ENCODE results near the gene MATN1.
"Not testable (repeated sequence)": the region's sequence is repeated elsewhere in the genome, so short reads cannot be mapped to it uniquely, and the experiment has no call there.

Gene MATN1

DNA sequence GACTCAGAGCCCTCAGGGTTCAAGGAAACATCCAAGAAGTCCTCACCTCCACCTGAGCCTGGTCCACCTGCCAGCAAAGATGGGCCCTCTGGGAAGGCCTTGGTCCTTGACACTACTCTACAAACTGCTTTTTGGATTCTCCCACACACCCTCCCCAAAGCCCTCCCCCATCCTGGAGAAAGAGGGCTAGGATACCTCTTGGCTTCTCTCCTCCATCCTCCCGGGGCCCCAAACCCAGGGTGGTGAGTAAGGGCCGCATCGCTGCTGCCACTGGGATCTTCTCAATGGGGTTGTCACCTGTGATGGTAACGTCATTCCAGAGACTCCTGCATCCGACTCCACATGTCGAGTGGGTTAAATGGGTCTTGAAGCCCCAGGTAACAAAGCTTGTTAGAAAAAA is 26.6 kb downstream of the MATN1 start:
- DNase-seq (ENCODE audit: low spot score), result no peak

DNA sequence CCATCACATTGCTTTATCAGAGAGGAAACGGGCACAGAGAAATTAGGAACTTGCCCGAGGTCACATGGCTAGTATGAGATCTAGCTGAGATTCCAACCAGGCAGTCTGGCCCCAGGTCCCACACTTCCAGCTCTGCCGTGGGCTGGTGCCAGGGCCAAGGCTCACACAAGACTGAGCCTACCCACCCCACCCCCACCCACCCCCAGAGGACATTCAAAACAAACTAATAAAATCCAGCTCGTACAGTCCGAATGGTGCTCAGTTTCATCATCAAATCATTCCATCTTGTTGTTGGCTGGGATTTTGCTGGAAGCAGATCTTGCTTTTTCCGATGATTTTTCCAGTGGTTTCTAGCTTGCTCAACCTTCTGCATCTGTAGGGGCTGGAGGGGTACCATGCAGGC is 27.9 kb downstream of the MATN1 start:
- DNase-seq (ENCODE audit: low spot score), result no peak

DNA sequence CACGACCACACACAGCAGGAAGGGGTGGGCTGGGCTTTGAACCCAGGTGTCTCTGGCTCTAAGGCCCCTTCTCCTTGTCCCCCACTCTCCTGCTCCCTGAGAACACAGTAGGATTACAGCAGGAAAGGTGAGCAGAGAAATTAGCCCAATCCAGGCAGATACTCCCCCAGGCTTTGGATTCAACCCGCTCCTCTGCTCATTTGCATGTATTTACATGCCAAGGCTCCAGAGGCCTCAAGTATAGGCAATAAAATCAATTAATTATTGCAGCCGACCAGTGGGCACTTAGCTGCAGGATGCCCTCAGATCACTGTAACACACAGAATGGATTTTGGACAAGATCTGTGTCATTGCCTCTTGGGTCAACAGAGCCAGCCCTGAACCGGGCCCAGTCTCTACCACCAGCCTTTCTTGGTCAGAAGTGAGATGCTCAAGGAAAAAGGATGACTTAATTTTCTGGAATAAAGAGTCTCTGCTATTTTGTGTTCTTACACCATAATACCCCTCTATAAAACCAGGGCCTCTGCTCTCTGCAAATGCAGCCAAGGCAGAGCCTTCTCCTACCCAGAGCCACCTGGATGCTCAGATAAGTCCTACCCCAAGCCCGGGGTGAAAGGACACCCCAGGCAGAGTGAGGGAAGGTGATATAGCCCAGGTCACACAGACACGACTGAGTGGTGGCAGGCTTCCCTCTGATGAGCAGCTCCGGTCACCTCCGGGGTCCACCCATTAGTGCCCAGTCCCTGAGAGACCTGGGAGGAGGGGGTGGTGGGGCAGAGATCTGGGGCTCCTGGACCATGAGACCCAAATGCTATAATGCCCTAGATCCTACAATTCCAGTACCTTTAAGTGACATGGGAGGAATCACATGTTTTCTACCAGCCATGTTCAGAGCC is 28.9 kb downstream of the MATN1 start:
- no peak for DNase-seq (ENCODE audit: low spot score)

DNA sequence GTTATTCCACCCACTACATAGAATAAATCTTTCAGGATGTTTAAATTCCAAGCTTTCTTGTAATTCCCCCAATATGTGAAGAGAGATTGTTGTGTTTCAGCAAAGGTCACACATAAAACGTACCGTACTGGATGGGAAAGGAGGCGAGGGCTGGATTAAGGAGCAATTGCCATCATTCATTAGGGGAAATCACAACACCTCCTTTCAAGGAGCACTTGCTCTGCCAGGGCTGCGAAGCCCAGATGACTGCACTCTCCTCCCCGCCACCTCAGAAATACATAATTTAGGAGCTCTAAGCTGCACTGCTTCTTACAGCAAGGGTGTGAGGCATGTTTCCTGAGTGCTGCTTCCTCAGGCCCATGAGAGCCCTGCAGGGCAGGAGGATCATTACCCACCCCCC is 29.6 kb downstream of the MATN1 start:
- no peak for DNase-seq (ENCODE audit: low spot score)

DNA sequence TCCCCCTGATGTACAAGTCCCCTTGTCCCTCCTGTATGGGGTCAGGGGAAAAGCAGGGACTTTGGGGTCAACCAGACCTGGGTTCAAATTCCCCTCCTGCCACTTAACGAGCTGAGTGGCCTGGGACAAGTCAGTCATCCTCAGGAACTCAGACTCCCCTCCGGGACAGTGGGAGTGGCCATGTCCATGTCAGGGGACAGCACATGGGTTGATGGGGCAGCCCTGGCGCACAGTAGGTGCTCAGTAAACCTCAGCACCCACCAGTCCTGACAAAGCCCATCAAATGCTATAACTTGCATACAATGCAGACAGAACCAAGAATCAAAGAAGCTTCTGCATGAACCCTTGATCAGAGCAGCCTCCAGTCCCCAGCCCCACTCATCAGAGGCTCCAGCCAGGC is 30.0 kb downstream of the MATN1 start:
- no peak for DNase-seq (ENCODE audit: low spot score)

DNA sequence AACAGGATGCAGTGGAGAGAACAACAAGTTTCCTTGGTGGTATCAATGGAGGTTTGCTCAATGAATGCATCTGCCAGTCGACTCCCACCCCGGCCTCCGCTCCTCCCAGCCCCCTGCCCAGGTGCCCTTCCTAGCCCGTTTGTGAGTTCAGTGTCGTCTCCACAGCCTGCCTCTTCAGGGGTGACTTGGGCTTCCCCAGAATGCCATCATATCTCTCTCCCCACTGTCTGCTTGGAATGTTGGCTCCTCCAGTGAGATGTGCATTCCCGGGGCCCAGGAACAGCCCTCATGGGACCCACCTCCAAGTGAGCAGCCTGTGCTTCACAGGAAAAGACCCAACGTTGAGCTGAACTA is 30.5 kb downstream of the MATN1 start:
- DNase-seq (ENCODE audit: low spot score), result no peak

DNA sequence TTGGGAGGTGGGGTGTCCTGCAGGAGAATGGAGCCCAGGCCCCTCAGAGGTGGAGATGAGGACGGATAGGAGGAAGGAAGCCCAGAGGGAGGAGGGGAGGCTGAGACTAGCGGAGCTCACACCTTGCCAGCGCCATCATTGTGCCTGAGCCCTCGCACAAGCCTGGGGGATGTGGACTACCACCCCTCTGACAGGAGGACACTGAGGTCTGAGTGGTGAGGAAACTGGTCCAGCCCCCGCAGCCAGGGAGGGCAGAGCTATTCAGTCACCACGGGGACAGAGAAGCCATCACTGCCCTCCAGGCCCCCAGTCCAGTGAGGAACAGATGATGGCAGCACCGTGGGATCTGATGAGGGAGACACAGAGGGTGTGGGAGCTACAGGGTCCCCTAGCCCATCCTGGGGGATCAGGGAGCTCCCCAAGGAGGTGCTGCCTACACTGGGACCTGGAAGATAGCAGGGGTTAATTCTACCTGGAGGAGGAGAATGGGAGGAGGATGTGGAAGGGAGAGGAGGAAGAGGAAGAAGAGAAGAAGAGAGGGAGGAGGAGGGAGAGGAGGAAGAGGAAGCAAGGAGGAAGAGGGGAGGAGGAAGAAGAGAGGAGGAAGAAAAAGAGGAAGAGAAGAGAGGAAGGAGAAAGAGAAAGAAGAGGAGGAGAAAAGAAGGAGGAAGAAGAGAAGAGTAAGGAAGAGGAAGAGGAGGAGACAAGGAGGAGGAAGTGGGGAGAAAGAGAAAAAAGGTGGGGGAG is 31.0 kb downstream of the MATN1 start:
- no peak for DNase-seq (ENCODE audit: low spot score)

DNA sequence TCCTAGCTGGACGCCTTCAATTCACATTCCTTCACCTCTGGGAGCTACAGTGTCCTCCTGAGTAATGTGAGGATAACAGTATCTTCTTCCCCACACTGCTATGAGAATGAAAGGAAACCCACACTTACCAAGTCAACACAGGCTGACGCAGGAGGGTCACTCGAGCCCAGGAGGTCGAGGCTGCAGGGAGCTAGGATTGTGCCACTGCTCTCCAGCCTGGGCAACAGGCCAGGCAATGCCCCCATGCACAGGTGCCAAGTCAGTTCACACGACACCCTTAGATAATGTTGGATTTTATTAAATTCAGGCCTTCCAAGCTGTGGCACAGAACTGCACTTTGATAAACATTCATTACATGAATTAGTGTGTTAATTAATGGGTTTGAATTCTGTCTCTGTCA is 31.9 kb downstream of the MATN1 start:
- DNase-seq (ENCODE audit: low spot score), result no peak

DNA sequence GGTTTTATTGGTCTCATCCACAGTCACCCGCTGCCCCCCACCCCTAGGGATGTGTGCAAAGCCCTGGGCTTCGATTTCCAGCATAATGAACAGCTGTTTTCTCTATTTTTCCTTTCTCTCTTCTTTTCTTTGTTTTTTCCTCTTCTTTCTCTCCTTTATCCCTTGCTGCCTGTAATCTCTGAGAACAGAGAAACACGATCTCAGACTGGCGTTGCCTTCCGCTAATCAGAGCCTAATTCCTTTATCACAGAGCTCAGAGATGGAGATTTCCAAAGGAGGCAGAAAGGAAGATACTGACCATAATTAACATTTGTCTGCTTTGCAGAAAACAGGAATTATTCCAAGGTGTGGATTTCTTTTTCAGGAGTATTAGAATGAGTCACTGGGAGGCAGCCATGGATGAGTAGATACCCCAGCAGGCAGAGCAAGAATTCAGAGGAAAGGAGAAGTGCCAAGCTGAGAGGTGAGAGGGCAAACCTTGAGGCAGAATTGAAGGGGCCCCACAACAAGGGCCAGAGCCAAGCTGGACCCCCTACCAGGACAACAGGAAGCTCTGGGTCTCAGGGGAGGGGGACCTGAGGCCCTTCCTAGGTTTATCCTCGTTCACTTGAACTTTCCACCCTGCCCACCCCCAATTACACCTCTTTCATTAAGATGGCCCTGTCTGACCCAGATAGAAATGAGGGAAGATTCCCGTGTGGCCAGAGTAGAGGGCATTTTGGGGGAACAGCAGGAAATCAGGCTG is 33.3 kb downstream of the MATN1 start:
- DNase-seq (ENCODE audit: low spot score), result no peak

DNA sequence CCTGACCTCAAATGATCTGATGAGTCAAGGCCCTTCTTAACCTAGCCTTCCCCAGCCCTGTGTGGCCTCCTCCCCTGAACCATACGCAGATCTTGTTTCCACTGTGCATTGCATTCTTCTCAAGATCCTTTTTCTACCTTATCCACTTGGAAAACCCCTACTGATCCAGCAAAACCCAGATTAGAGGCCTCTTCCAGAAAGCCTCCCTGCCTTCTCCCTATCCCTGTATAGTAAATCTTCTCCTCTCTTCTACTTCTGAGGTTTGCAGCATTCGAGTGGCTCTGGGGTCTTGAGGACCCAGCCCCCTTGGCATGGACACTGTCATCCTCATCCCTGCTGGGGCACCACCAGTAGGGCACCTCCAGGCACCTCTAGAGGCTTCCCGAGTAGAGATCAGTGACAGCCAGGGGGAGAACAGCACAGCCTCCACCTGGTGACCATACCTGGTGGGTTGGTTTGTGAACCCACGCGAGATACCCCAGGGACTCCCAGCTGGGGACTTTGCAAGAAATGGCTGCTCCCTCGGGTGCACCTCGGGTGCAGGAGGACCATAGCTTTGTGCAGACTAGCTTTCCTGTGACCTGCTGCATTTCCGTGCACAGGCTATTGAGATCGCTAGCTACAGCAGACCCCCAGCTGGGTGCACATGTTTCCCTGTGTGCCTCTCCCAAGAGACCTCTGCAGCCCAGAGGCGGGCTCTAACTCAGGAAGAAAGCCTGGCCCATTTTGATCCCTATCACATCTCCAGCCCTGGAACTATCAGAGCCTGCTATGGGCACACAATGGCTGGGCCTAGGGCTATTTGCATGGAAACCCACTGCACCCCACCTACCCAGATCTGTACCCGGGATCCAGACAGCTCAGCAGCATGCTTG is 34.2 kb downstream of the MATN1 start:
- DNase-seq (ENCODE audit: low spot score), result no peak

DNA sequence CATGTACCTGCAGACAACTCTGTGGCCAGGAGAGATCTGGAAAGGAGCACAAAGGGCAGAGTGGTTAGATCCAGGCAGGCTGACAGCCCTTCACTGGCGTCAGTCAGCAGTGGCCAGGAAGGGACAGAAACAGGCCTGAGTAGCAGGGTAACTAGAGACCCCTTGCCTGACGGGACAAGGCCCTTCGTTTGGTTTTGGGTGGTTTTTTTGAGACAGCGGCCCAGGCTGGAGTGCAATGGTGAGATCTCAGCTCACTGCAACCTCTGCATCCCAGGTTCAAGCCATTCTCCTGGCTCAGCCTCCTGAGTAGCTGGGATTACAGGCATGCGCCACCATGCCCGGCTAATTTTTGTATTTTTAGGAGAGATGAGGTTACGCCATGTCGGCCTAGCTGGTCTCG is 34.9 kb downstream of the MATN1 start:
- not testable (repeated sequence) for DNase-seq (ENCODE audit: low spot score)

DNA sequence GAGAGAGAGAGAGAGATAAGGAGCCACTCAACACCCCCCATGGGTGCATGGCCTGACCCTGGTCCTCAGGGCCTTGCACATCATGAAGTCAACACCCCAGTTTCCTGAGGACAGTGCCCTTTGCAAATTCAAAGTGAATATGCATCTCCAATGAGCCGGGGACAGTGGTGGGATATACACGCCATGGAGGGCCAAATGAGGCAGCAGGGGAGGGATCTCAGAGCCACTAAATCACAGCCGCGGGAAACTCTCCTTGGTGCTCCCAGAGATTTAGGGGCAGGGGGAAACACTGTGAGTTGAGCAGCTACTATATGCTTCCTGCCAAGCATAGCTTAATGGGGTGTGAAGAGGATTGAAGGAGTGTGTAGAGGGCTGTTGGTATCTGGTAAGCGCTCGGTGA is 35.5 kb downstream of the MATN1 start:
- DNase-seq (ENCODE audit: low spot score), result no peak

DNA sequence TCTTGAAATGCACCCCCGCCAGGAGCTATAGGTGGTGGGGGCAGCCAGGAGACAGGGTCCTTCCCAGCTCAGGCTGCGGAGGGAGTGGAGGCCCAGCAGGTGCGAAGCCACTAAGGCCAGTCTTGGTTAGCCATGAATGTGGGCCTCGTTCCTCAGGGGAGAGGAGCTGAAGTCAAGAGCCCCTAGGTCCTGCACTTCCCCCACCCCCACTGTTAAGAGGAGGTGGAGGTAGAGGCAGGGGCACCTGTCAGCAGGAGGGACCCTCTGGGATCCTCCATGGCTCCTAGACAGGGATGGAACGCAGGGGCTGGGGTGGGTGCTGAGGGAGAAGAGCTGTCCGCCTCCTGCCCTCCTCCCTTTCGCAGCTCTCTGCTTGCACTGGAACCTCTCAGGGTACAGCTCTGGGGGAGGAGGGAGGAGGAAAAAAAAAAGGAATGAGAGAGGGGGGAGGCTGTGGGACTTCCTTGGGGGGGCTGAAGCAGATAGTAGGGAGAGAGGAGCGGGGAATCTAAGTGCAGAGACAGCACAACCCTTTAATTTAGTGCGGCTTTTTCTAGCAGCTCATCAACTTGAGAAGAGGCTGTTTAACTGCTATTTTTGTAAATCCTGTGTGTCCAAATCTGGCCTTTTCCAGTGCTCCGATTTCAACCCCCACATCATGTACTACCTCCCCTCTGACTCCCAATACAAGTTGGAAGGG is 37.0 kb downstream of the MATN1 start:
- no peak for DNase-seq (ENCODE audit: low spot score)

DNA sequence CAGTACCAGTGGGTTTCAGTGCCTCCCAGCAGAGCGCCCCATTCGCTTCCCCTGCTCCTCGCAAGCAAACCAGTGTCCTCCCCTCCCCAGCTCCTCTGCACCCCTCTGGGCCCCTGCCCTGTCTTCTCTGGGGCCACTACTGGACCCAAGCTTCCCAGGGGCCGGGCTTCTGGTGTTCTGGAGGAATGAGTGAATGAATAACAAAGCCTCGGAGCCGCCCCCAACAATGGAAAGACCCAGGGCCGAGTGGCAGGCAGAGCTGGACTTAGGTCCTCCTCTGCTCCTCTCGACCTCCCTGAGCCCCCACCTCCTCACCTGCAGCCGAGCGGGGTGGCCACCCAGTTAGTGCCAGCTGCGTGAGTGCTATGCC is 37.6 kb downstream of the MATN1 start:
- no peak for DNase-seq (ENCODE audit: low spot score)

DNA sequence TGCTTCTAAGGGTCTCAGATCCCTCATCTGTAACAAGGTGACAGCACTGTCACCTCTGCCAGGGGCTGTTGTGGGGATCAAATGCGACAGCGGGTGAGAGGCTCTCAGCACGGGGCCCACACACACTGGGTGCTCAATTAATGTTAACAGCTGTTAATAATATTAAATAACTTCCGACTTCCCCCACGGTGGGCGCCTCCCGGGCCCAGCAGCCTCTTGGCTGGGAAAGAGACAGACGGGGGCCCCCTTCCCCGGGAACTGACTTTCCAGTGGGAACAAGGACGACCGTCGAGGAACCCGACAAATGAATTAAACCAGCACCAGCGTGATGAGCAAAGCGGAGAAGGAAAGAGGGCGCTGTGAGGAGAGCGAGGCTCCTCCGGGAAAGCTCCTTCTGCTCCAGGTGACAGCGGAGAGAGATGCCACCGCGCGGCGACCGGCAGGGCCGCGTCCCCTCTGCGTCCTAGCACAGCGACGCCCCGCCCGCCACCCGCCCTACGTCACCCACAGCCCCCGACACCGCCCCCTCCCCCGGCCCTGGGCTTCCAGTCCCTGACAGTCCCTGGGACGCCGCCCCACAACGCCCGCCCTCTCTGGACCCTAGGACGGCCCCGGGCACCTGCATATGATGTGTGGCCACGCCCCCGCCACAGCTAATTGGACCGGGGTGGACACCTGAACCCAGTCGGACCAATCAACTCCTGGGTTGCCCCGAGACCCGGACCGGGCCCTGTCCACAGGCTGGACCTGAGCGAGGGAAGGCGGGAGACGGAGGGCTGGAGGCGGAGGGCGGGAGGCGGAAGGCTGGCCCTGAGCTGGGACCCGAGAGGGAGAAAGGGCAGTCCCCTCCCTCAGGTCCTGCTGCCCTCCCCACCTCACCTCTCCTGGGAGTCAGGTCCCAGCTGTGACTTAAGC is 38.2 kb downstream of the MATN1 start:
- no peak for DNase-seq (ENCODE audit: low spot score)

DNA sequence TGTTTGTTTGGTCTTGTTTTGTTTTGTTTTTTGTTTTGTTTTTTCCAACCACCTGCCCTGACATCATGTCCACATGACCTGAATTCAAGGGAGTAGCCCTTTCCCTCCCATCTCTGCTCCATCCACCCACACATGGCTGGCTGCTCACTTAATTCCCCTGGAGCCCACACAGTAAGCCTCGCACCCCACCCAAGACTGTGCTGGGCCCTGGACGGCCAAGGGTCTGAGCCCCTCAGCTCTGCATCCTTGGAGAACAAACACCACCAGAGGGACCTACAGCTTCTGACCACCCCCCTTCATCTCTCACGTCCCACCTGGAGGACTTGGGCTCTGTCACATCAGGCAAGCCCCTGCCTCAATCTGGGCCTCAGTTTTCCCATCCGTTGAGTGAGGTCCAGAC is 39.1 kb downstream of the MATN1 start:
- DNase-seq (ENCODE audit: low spot score), result no peak

DNA sequence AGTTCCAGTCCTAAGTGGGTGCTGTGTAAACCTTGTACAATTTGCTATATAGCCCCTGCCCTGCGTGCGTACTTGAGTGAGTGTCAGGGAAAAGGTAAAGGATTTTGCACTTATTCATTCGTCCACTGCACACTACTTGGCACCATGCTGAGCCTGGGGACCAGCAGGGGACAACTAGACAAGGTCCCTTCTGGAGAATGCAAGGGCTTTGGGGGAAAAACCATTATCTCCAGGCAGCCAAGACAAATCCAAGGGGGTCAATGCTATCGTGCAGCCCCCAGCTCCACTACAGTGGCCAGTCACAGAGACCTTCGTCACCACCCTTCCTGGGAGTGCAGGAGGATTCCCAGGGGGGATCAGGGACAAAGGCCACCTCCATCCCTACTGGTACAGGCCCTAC is 39.7 kb downstream of the MATN1 start:
- DNase-seq (ENCODE audit: low spot score), result no peak

DNA sequence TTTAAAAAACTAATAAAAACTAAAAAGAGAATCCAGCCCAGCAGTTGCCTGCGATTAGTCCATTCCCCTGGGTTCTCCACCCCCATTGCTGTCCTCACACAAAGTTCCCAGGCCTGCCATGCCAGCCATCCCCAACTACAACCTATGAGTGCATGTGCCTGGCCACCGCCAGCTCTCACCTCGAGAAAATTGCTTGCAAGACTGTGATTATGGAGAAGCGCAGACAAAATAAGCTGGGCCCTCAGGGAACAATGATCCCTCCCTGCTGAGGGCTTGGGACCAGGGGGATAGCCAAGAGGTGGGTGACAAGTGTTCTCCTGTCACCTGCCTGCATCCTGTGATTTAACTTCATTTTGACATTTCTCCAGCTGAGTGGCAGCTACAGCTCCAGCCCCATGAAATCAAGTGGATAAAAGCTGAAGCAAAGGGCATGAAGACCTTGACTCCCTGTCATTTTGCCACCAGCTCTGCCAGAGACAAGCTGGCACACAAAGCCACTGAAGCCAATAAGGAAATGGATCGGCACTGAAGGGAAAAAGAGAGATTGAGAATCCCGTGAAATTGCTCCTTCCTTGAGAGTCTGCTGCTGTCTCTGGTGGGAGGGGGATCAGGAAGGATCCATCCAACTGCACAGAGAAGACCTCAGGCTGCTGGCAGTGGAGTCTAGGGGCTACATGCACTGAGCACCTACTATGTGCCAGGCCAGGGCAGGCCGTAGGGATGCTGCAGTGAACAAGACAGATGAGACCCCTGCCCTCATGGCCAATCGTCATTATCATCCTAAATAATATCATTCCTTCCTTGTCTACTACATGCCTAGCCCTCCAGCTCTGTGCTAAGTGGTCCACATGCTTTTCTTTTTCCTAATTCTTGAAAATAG is 40.7 kb downstream of the MATN1 start:
- DNase-seq (ENCODE audit: low spot score), result no peak

DNA sequence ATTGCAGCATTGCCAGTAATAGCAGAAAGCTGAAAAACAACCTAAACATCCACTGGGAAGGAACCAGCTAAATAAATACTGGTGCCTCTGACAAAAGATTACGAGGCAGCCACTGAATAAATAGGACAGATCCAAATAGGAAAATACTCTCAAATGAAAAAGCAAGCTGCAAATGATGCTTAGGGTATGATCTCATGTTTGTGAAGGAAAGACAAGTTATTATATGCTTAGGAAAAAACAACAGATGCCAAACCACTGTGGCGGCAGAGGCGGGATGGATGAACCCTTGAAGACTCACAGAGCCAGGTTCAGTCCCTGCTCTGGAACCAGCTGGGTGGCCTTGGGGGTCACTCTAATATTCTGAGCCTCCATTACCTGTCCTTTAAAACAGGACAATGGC is 41.6 kb downstream of the MATN1 start:
- no peak for DNase-seq (ENCODE audit: low spot score)

Data from hematopoietic multipotent progenitor cell treated with erythropoietin and hydrocortisone succinate and interleukin-3 and kit ligand, for 17 days (in vitro differentiated cells).